GM12801 (cell line): ENCODE results near the gene GPRASP3.

ENCODE experiments used
- CTCF ChIP-seq: IDR thresholded peaks from one replicate; pipeline ENCODE4 v1.5.1; 2011; ENCODE audit warnings: control low read depth; ENCODE audit not compliant: insufficient read length; ENCODE audit errors: extremely low read depth

Gene GPRASP3

GRCh38 chrX:102728646-102729045, 8.1 kb downstream of the GPRASP3 start:
- TF ChIP-seq CTCF = no peak

GRCh38 chrX:102739657-102740056, 19.1 kb downstream of the GPRASP3 start:
- no peak for TF ChIP-seq CTCF

GRCh38 chrX:102744307-102744706, 23.8 kb downstream of the GPRASP3 start:
- no peak for TF ChIP-seq CTCF

GRCh38 chrX:102745513-102745856, 24.9 kb downstream of the GPRASP3 start:
- TF ChIP-seq CTCF = no peak

GRCh38 chrX:102745857-102746584, 25.5 kb downstream of the GPRASP3 start:
- TF ChIP-seq CTCF = no peak

- no peak for TF ChIP-seq CTCF
Measured at GRCh38 chrX:102765217-102765616, 44.7 kb downstream of the GPRASP3 start.

GRCh38 chrX:102765809-102766208, 45.3 kb downstream of the GPRASP3 start:
- TF ChIP-seq CTCF = no peak
